ENCODE results near the gene PNMA6E.

PNMA6E gene

DNA sequence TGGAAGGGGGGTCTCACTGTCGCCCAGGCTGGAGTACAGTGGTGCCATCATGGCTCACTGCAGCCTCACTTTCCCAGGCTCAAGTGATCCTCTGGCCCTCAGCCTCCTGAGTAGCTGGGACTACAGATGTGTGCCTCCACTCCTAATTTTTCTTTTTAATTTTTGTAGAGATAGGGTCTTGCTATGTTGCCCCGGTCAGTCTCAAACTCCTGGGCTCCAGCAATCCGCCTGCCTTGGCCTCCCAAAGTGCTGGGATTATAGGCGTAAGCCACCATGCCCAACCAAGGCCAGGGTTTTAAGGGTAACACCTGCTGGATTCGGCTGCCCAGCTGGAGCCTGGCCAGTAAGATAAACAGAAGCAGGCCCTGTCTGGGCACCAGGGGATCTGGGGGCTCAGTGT is 41.3 kb upstream of the PNMA6E start:
- H3K4me1 Mint-ChIP-seq (ENCODE audit: low read depth), result no peaks in the 10 kb centered on the region
- no peak overlapping the region for H3K27ac Mint-ChIP-seq
- no peak overlapping the region for H3K4me3 Mint-ChIP-seq
- H3K27me3 Mint-ChIP-seq (ENCODE audit: low read depth), result no peaks in the 10 kb centered on the region
- no peaks in the 10 kb centered on the region for H3K36me3 Mint-ChIP-seq (ENCODE audit: low read depth)
- H3K9me3 Mint-ChIP-seq, result no peaks in the 10 kb centered on the region

- no peak overlapping the region for H3K27ac Mint-ChIP-seq
- no peak overlapping the region for H3K4me3 Mint-ChIP-seq
- H3K27me3 Mint-ChIP-seq (ENCODE audit: low read depth), result no peaks in the 10 kb centered on the region
- H3K9me3 Mint-ChIP-seq, result no peaks in the 10 kb centered on the region
- no peaks in the 10 kb centered on the region for H3K4me1 Mint-ChIP-seq (ENCODE audit: low read depth)
- H3K36me3 Mint-ChIP-seq (ENCODE audit: low read depth), result no peaks in the 10 kb centered on the region
Observed at GRCh38 chrX:153441981-153442380, 40.8 kb upstream of the PNMA6E start.

GRCh38 chrX:153441296-153441695 is 40.1 kb upstream of the PNMA6E start:
- H3K9me3 Mint-ChIP-seq, result no peaks in the 10 kb centered on the region
- no peak overlapping the region for H3K4me3 Mint-ChIP-seq
- no peaks in the 10 kb centered on the region for H3K27me3 Mint-ChIP-seq (ENCODE audit: low read depth)
- H3K4me1 Mint-ChIP-seq (ENCODE audit: low read depth), result no peaks in the 10 kb centered on the region
- no peak overlapping the region for H3K27ac Mint-ChIP-seq
- no peaks in the 10 kb centered on the region for H3K36me3 Mint-ChIP-seq (ENCODE audit: low read depth)

DNA sequence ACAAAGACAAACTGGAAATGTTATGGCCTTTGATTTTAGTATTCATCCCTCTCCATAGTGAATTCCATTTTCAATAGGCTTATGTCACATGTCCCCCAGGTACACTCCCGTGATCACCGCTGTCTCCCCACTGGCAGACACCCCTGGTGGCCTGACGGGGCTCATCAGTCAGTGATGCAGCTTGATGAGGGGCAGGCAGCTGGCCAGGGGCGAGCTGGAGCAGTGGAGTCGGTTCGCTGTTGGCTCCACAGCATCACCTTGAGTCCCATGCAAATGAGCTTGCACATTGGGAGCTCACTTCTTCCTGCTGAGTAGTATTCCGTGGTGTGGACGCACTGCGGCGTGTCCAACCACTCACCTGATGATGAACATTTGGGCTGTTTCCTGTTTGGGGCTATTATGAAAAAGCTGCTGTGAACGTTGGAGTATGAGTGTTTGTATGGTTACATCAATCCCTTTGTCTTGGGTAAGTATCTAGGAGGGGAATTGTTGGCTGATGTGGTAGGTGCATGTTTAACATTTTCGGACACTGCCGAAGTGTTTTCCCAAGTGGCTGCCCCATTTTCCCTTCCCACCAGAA is 39.5 kb upstream of the PNMA6E start:
- Mint-ChIP-seq H3K36me3 (ENCODE audit: low read depth) (no peaks in the 10 kb centered on the region), H3K27ac (no peak overlapping the region), H3K27me3 (ENCODE audit: low read depth) (no peaks in the 10 kb centered on the region), H3K9me3 (no peaks in the 10 kb centered on the region), H3K4me1 (ENCODE audit: low read depth) (no peaks in the 10 kb centered on the region), H3K4me3 (no peak overlapping the region)

GRCh38 chrX:153439977-153440376 is 38.8 kb upstream of the PNMA6E start:
- Mint-ChIP-seq H3K4me1 (ENCODE audit: low read depth) (no peaks in the 10 kb centered on the region), H3K9me3 (no peaks in the 10 kb centered on the region), H3K27ac (no peak overlapping the region), H3K27me3 (ENCODE audit: low read depth) (no peaks in the 10 kb centered on the region), H3K4me3 (no peak overlapping the region), H3K36me3 (ENCODE audit: low read depth) (no peaks in the 10 kb centered on the region)

GRCh38 chrX:153438532-153438931 is 37.4 kb upstream of the PNMA6E start:
- Mint-ChIP-seq H3K9me3 (no peaks in the 10 kb centered on the region), H3K27me3 (ENCODE audit: low read depth) (no peaks in the 10 kb centered on the region), H3K27ac (no peak overlapping the region), H3K4me1 (ENCODE audit: low read depth) (no peaks in the 10 kb centered on the region), H3K36me3 (ENCODE audit: low read depth) (no peaks in the 10 kb centered on the region), H3K4me3 (no peak overlapping the region)

DNA sequence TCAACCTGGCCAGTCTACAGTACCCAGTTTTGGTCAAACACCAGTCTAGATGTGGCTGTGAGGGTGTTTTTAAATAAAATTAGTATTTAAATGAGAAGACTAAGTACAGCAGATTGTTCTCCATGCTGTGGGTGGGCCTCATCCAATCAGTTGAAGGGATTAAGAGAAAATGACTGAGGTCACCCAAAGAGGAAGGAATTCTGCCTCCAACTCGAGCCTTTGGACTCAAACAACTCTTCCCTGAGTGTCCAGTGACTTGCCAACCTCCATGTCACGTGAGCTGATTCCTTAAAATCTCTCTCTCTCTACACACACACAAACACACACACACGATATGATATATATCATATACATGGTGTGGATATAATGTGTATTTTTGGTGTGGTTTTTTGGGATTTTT is 34.7 kb upstream of the PNMA6E start:
- Mint-ChIP-seq H3K4me1 (ENCODE audit: low read depth) (no peaks in the 10 kb centered on the region), H3K27ac (no peak overlapping the region), H3K9me3 (peaks cover under 1% of the 10 kb centered on the region), H3K36me3 (ENCODE audit: low read depth) (no peaks in the 10 kb centered on the region), H3K27me3 (ENCODE audit: low read depth) (no peaks in the 10 kb centered on the region), H3K4me3 (no peak overlapping the region)

DNA sequence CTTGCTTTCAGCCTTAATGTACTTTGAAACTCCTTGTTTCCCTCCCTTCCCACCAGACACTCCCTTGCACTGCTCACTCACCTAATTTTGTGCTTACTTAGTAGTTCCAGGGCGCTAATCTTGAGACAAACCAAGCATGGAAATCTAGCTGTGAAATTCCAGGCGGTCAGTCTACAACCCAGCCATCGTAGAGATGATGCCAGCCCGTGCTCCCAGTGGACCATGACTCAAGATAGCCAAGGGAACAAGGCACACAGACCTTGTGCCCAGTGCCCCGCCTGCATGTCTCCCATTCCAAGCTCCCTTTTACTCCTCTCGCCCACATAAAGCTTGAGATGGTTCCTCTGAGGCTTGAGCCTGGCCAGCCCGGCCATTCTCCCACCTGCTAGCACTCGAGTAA is 33.7 kb upstream of the PNMA6E start:
- Mint-ChIP-seq H3K27ac (no peak overlapping the region), H3K4me3 (no peak overlapping the region), H3K4me1 (ENCODE audit: low read depth) (no peaks in the 10 kb centered on the region), H3K9me3 (peaks cover 6% of the 10 kb centered on the region), H3K36me3 (ENCODE audit: low read depth) (no peaks in the 10 kb centered on the region), H3K27me3 (ENCODE audit: low read depth) (no peaks in the 10 kb centered on the region)

DNA sequence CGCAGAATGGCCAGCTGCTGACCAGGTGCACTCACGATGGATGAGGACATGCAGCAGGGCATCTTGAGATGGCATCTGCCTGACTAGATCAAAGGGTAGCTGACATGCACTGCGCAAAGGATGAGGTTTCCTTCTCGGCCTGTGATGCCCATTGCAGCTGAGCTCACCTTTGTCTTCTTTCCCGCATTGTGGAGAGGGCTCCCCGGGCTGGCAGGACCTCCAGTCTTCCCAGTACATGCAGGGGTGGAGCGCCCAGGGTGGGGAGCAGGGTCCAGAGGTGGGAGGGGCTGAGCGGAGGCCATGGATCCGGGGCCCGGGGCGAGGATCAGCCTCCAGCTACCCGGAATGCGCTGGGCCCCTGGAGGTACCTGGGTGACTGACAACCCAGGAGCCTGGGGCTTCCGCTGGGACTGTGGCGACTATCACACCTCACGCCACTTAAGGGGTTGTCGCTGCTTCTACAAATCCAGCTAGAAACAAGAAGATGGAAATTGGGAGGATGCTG is 32.7 kb upstream of the PNMA6E start:
- H3K36me3 Mint-ChIP-seq (ENCODE audit: low read depth), result no peaks in the 10 kb centered on the region
- H3K4me3 Mint-ChIP-seq, result no peak overlapping the region
- no peak overlapping the region for H3K27ac Mint-ChIP-seq
- H3K9me3 Mint-ChIP-seq, result peaks cover 6% of the 10 kb centered on the region
- H3K4me1 Mint-ChIP-seq (ENCODE audit: low read depth), result no peaks in the 10 kb centered on the region
- H3K27me3 Mint-ChIP-seq (ENCODE audit: low read depth), result no peaks in the 10 kb centered on the region

DNA sequence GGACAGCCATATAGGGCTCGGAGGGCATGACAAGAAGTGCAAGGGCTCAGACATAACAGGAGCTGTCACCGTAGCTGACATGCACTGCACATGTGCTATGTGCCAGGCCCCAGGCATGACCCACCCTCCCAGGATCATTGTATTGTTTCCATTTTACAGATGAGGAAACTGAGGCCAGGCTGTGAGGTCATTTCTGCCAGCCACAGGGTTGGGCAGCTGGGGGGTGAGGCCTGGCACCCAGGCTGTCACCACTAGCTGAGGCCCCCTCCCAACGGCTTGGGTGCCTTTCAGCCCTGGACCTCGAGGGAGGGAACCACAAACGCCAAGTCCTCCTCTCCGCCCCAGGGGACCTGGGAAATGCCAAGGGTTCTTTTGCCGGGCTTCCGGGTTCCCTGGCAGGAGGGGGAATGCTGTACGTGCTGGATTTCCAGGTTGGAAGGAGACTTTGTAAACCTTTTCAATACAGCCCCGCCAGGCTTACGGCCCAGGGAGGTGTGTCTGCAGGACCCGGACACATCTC is 32.1 kb upstream of the PNMA6E start:
- H3K27me3 Mint-ChIP-seq (ENCODE audit: low read depth), result no peaks in the 10 kb centered on the region
- H3K27ac Mint-ChIP-seq, result no peak overlapping the region
- no peaks in the 10 kb centered on the region for H3K4me1 Mint-ChIP-seq (ENCODE audit: low read depth)
- H3K36me3 Mint-ChIP-seq (ENCODE audit: low read depth), result no peaks in the 10 kb centered on the region
- H3K4me3 Mint-ChIP-seq, result no peak overlapping the region
- peaks cover 6% of the 10 kb centered on the region for H3K9me3 Mint-ChIP-seq

- H3K36me3 Mint-ChIP-seq (ENCODE audit: low read depth), result no peaks in the 10 kb centered on the region
- no peak overlapping the region for H3K27ac Mint-ChIP-seq
- peaks cover 4% of the 10 kb centered on the region for H3K27me3 Mint-ChIP-seq (ENCODE audit: low read depth)
- H3K4me1 Mint-ChIP-seq (ENCODE audit: low read depth), result no peaks in the 10 kb centered on the region
- H3K4me3 Mint-ChIP-seq, result no peak overlapping the region
- peaks cover 6% of the 10 kb centered on the region for H3K9me3 Mint-ChIP-seq
Observed at GRCh38 chrX:153430796-153431195, 29.6 kb upstream of the PNMA6E start.

- Mint-ChIP-seq H3K4me1 (ENCODE audit: low read depth) (no peaks in the 10 kb centered on the region), H3K27me3 (ENCODE audit: low read depth) (peaks cover 4% of the 10 kb centered on the region), H3K9me3 (peaks cover 6% of the 10 kb centered on the region), H3K4me3 (no peak overlapping the region), H3K36me3 (ENCODE audit: low read depth) (no peaks in the 10 kb centered on the region), H3K27ac (no peak overlapping the region)
Observed at GRCh38 chrX:153426204-153426603, 25.1 kb upstream of the PNMA6E start.

GRCh38 chrX:153423652-153424051 is 22.5 kb upstream of the PNMA6E start:
- peaks cover 4% of the 10 kb centered on the region for H3K27me3 Mint-ChIP-seq (ENCODE audit: low read depth)
- H3K27ac Mint-ChIP-seq, result no peak overlapping the region
- H3K4me3 Mint-ChIP-seq, result no peak overlapping the region
- no peaks in the 10 kb centered on the region for H3K9me3 Mint-ChIP-seq
- H3K36me3 Mint-ChIP-seq (ENCODE audit: low read depth), result no peaks in the 10 kb centered on the region
- no peaks in the 10 kb centered on the region for H3K4me1 Mint-ChIP-seq (ENCODE audit: low read depth)

DNA sequence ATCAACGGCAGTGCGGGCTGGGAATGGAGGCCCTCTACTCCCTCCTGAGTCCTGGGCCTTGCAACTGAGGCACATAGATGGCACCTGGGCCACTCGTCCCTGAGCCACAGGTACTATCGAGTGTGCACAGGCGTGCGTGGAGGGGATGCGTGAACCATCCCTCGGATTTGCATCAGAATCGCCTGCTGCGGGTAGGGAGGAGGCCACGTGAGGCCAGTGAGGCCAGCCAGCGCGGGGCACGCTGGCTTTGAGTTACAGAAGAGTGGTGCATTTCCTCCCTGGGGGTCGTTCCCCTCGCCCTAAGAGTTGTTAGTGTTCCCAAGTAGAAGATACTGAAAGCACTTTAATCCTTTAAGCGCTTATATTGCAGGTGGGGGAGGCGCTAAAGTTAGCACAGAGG is 20.7 kb upstream of the PNMA6E start:
- H3K4me1 Mint-ChIP-seq (ENCODE audit: low read depth), result no peaks in the 10 kb centered on the region
- H3K4me3 Mint-ChIP-seq, result no peak overlapping the region

DNA sequence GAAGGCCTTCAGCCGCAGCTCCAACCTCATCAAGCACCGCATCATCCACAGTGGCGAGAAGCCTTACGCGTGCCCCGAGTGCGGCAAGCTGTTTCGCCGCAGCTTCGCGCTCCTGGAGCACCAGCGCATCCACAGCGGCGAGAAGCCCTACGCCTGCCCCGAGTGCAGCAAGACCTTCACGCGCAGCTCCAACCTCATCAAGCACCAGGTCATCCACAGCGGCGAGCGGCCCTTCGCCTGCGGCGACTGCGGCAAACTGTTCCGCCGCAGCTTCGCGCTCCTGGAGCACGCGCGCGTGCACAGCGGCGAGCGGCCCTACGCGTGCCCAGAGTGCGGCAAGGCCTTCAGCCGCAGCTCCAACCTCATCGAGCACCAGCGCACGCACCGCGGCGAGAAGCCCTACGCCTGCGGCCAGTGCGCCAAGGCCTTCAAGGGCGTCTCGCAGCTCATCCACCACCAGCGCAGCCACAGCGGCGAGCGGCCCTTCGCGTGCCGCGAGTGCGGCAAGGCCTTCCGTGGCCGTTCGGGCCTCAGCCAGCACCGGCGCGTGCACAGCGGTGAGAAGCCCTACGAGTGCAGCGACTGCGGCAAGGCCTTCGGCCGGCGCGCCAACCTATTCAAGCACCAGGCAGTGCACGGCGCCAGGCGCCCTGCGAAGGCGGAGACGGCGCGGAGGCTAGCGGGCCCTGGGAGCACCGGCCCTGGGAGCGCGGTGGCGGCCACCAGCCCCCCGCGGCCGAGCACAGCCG is 19.9 kb upstream of the PNMA6E start:
- H3K9me3 Mint-ChIP-seq, result no peaks in the 10 kb centered on the region
- H3K27me3 Mint-ChIP-seq (ENCODE audit: low read depth), result no peaks in the 10 kb centered on the region
- H3K36me3 Mint-ChIP-seq (ENCODE audit: low read depth), result no peaks in the 10 kb centered on the region
- no peaks in the 10 kb centered on the region for H3K4me1 Mint-ChIP-seq (ENCODE audit: low read depth)
- H3K27ac Mint-ChIP-seq, result no peak overlapping the region
- H3K4me3 Mint-ChIP-seq, result no peak overlapping the region

More for the DNA sequence above, 20.7 kb upstream of the PNMA6E start:
- no peak overlapping the region for H3K27ac Mint-ChIP-seq
- no peaks in the 10 kb centered on the region for H3K27me3 Mint-ChIP-seq (ENCODE audit: low read depth)
- no peaks in the 10 kb centered on the region for H3K36me3 Mint-ChIP-seq (ENCODE audit: low read depth)
- H3K9me3 Mint-ChIP-seq, result no peaks in the 10 kb centered on the region
